Ovary (tissue), 3 donors: Measurements from ENCODE around the gene TMIGD1.

Experiments
- EP300 ChIP-seq: sonication (generic); formaldehyde crosslinking; IDR thresholded peaks from one replicate; pipeline ENCODE4 v1.6.1; 2017; ENCODE audit warnings: antibody characterized with exemption
- POLR2A ChIP-seq: fragments of 450-650 bp; IDR thresholded peaks from one replicate; pipeline ENCODE4 v1.6.1; 2017; ENCODE audit warnings: antibody characterized with exemption, mild to moderate bottlenecking, moderate library complexity
- TF ChIP-seq, protein P1 (sequence below), 3 donors: fragments of 450-650 bp in 2 of 3; fragments of 200-600 bp in 1 of 3; IDR thresholded peaks; one replicate each; pipeline versions ENCODE4 v1.5.1 to v1.8.0; 2016 to 2022; ENCODE audit warnings: antibody characterized with exemption in 3 of 3, mild to moderate bottlenecking in 1 of 3
- donor health status: DM: no; HTN: no; CAD: no.

- TF ChIP-seq, protein P1, sequence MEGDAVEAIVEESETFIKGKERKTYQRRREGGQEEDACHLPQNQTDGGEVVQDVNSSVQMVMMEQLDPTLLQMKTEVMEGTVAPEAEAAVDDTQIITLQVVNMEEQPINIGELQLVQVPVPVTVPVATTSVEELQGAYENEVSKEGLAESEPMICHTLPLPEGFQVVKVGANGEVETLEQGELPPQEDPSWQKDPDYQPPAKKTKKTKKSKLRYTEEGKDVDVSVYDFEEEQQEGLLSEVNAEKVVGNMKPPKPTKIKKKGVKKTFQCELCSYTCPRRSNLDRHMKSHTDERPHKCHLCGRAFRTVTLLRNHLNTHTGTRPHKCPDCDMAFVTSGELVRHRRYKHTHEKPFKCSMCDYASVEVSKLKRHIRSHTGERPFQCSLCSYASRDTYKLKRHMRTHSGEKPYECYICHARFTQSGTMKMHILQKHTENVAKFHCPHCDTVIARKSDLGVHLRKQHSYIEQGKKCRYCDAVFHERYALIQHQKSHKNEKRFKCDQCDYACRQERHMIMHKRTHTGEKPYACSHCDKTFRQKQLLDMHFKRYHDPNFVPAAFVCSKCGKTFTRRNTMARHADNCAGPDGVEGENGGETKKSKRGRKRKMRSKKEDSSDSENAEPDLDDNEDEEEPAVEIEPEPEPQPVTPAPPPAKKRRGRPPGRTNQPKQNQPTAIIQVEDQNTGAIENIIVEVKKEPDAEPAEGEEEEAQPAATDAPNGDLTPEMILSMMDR (IDR thresholded peaks at IDR 0.05), result no peak
- TF ChIP-seq POLR2A, result peak; percentile 89
- no peak for TF ChIP-seq EP300
These were observed 45.0 kb upstream of the TMIGD1 start, which contains the start of gene CPD for GRCh38 chr17:30378825-30379302.
